Glutamatergic neuron (in vitro differentiated cells): ENCODE data around the gene BAIAP3. TPM values are rescaled to one million over a fixed set of nuclear protein-coding genes. Genes with fewer than 3 reads are reported as not detected.

Source experiments
- DNase-seq: peaks from one replicate; pipeline ENCODE4 v3.0.0; 2022
- H3K27ac Mint-ChIP-seq: one replicate; pipeline ENCODE4 v1.8.0; 2020; ENCODE audit warnings: mild to moderate bottlenecking, mixed read lengths, inconsistent platforms; ENCODE audit not compliant: unreplicated experiment
- H3K27me3 Mint-ChIP-seq: one replicate; pipeline ENCODE4 v1.8.0; 2020; ENCODE audit warnings: mild to moderate bottlenecking, moderate library complexity, mixed read lengths, inconsistent platforms; ENCODE audit not compliant: unreplicated experiment
- H3K36me3 Mint-ChIP-seq: one replicate; pipeline ENCODE4 v1.8.0; 2020; ENCODE audit warnings: mild to moderate bottlenecking, mixed read lengths, inconsistent platforms; ENCODE audit not compliant: unreplicated experiment
- H3K4me1 Mint-ChIP-seq: one replicate; pipeline ENCODE4 v1.8.0; 2020; ENCODE audit warnings: mild to moderate bottlenecking, low read depth, mixed read lengths, inconsistent platforms; ENCODE audit not compliant: unreplicated experiment
- H3K4me3 Mint-ChIP-seq: one replicate; pipeline ENCODE4 v1.8.0; 2020; ENCODE audit warnings: mild to moderate bottlenecking, mixed read lengths, inconsistent platforms; ENCODE audit not compliant: unreplicated experiment
- H3K9me3 Mint-ChIP-seq: one replicate; pipeline ENCODE4 v1.8.0; 2020; ENCODE audit warnings: mild to moderate bottlenecking, moderate library complexity, mixed read lengths, inconsistent platforms; ENCODE audit not compliant: unreplicated experiment
- long read RNA-seq: library from polyadenylated mRNA; unstranded; transcript quantifications from one replicate; pipeline ENCODE4 v2.0.0, GENCODE V29; 2020; ENCODE audit not compliant: unreplicated experiment
- total RNA-seq: library from RNA; stranded (reverse); fragmentation: NEBNext Ultra II Directional; extraction: Animal tissue kit (Norgen Biotek cat#: 25700); gene quantifications from one replicate; pipeline ENCODE4 v1.2.1, GENCODE V29; 2021; ENCODE audit not compliant: unreplicated experiment
- TF ChIP-seq, protein P1 (sequence below): fragments of 200-600 bp; sonication (generic); IDR thresholded peaks from one replicate; pipeline ENCODE4 v1.5.0; 2021; ENCODE audit not compliant: partially characterized antibody, unreplicated experiment

The BAIAP3 gene, protein sequence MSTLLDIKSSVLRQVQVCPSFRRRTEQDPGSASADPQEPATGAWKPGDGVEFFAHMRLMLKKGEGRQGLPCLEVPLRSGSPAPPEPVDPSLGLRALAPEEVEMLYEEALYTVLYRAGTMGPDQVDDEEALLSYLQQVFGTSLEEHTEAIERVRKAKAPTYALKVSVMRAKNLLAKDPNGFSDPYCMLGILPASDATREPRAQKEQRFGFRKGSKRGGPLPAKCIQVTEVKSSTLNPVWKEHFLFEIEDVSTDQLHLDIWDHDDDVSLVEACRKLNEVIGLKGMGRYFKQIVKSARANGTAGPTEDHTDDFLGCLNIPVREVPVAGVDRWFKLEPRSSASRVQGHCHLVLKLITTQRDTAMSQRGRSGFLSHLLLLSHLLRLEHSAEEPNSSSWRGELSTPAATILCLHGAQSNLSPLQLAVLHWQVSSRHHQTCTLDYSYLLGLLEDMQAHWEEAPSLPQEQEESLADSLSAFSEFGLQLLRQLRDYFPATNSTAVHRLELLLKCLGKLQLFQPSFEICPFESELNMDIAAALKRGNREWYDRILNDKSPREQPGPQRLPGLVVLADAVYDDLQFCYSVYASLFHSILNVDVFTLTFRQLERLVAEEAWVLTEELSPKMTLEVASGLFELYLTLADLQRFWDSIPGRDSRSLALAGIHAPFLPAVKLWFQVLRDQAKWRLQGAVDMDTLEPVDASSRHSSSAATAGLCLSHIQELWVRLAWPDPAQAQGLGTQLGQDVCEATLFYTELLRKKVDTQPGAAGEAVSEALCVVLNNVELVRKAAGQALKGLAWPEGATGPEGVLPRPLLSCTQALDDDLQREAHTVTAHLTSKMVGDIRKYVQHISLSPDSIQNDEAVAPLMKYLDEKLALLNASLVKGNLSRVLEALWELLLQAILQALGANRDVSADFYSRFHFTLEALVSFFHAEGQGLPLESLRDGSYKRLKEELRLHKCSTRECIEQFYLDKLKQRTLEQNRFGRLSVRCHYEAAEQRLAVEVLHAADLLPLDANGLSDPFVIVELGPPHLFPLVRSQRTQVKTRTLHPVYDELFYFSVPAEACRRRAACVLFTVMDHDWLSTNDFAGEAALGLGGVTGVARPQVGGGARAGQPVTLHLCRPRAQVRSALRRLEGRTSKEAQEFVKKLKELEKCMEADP
- total RNA-seq = 26.7 TPM
- long read RNA-seq, partial matches to known transcripts = 0 of 1 reads
- long read RNA-seq, other reads (novel, unspliced or antisense) = 1 of 1 reads

DNA sequence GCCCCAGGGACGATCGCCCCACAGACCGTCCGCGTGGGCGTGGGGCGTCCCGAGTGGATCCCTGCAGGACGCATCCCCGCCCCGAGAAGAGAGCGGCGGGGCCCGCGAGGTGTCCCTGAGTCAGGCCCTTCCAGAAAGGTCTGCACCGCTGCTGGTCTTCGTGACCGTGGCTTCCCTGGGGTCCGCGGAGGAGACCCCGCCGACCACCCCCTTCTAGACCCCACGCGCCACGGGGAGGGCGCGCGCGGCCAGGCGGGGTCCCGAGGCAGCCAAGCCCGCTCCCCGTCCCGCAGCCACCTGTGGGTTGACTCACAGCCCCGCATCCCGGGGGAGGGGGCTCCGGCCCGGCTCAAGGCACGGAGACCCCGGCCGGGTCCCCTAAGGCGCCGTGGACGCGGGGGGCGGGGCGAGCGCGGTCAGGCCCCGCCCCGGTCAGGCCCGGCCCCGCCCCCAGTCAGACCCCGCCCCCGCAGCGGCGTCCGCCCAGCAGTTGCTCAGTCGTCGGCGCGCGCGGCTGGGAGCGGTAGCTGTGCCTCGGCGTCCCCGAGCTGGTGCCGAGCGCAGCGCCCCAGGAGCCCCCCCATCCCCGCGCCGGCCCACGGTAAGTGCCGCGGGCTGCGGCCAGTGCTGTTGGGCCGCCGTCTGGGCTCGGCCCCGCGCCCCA, at the start of gene BAIAP3:
Gene BAIAP3 (plus strand): TSS at position 497 of the 664 bp plus-strand sequence. CDS start 4,905 bp downstream, outside the sequence.
- Mint-ChIP-seq H3K27me3 (peaks cover 5% of the 10 kb centered on the region), H3K27ac (no peak within 1 kb of the TSS), H3K9me3 (peaks cover 4% of the 10 kb centered on the region), H3K4me1 (peaks cover 2% of the 10 kb centered on the region), H3K36me3 (no peaks in the 10 kb centered on the region), H3K4me3 (peak within 1 kb of the TSS; percentile 52)
- peak; percentile 70 for DNase-seq
- TF ChIP-seq, protein P1, sequence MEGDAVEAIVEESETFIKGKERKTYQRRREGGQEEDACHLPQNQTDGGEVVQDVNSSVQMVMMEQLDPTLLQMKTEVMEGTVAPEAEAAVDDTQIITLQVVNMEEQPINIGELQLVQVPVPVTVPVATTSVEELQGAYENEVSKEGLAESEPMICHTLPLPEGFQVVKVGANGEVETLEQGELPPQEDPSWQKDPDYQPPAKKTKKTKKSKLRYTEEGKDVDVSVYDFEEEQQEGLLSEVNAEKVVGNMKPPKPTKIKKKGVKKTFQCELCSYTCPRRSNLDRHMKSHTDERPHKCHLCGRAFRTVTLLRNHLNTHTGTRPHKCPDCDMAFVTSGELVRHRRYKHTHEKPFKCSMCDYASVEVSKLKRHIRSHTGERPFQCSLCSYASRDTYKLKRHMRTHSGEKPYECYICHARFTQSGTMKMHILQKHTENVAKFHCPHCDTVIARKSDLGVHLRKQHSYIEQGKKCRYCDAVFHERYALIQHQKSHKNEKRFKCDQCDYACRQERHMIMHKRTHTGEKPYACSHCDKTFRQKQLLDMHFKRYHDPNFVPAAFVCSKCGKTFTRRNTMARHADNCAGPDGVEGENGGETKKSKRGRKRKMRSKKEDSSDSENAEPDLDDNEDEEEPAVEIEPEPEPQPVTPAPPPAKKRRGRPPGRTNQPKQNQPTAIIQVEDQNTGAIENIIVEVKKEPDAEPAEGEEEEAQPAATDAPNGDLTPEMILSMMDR = peak; percentile 13

DNA sequence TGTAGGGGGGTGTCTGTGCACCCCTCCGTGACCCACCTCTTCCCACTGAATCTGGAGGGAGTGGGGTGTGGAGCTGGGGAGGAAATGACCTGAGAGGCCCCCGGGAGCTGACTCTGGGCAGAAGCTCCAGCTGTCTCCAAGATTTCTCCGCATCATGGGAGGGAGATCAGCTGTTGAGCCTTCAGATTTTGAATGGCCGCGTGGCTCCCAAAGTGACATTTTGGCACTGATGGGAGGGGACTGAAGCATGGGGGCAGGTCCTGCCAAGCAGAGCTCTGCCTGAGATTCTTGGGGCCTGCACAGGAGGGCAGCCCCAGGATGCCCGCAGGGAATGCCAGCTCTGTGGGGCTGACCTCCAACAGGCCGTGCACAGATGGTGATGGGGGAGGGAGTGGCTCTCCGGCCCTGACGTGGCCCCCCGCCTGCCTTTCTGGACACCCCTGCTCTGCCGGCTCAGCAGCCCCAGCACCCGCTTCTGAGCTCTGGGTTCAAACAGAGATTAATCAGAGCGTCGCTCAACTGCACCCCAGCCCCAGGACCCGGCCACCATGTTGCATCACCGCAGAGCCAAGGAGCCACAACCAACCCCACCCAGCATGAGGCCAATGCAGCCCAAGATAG, 49.3 kb upstream of the BAIAP3 start:
- DNase-seq = no peak
- H3K27ac Mint-ChIP-seq = no peak overlapping the region
- H3K27me3 Mint-ChIP-seq = peaks cover 5% of the 10 kb centered on the region
- peaks cover 2% of the 10 kb centered on the region for H3K9me3 Mint-ChIP-seq
- TF ChIP-seq, protein P1 = no peak
- H3K36me3 Mint-ChIP-seq = no peaks in the 10 kb centered on the region
- H3K4me1 Mint-ChIP-seq = peaks cover 3% of the 10 kb centered on the region
- H3K4me3 Mint-ChIP-seq = no peak overlapping the region

DNA sequence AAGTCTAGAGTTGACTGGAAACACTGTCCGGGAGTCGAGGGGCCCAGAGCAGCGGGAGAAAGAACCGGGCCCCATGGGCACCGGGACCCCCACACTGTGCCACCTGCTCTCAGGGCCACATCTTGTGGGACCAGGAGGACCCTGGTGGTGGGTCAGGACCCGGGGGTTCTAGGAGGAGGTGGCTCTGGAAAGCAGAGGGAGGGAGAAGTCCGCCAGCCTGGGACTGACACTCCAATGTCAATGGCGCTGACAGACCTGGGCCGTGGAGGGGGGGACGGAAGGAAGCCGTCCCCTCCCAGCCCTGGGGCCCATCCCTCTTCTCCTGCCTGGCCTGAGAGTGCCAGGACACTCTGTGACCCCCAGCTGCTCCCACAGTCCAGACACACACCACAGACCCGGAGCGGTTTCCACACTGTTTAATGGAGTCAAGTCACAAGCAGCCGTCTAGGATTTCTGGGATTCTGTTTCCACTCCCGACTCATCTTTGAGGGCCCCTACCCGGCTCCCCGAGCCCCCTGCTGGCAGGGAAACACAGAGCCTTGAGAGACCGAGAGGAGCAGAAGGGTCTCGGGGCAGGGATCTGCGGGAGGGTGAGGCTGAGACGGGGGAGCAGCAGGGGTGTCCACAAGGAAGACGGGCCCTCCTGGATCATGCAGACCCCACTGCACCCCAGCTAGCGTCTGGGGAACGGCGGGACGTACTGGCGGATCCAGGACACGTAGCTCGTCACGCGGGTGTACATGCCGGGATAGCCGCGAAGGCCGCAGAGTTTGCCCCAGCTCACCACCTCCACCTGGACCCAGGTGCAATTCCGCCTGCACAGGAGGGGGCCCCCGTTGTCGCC, 47.6 kb upstream of the BAIAP3 start:
- Mint-ChIP-seq H3K9me3 (peaks cover 2% of the 10 kb centered on the region), H3K4me3 (no peak overlapping the region), H3K27ac (no peak overlapping the region), H3K36me3 (no peaks in the 10 kb centered on the region), H3K27me3 (peaks cover 6% of the 10 kb centered on the region), H3K4me1 (peaks cover 9% of the 10 kb centered on the region)
- TF ChIP-seq, protein P1 = no peak
- DNase-seq = no peak
